H9 (cell line): ENCODE measurements around the gene EFNB3. TPM values are rescaled to one million over a fixed set of nuclear protein-coding genes. Genes with fewer than 3 reads are reported as not detected.

Source experiments
- DNase-seq: peaks from one replicate; pipeline ENCODE4 v3.0.0-alpha.2; 2017
- H2AFZ ChIP-seq: one replicate; pipeline ENCODE4 v1.6.1; 2013; ENCODE audit warnings: mild to moderate bottlenecking, low read length, control low read depth, moderate library complexity
- H2AK5ac ChIP-seq: 2 replicates; pipeline ENCODE4 v1.6.1; 2013; ENCODE audit warnings: low read length, control low read depth, mixed read lengths; ENCODE audit not compliant: insufficient read length
- H2BK120ac ChIP-seq: one replicate; pipeline ENCODE4 v1.6.1; 2013; ENCODE audit warnings: low read depth, mild to moderate bottlenecking, low read length, control low read depth, inconsistent platforms; ENCODE audit not compliant: poor library complexity, severe bottlenecking
- H2BK12ac ChIP-seq: 2 replicates; pipeline ENCODE4 v1.6.1; 2013; ENCODE audit warnings: low read length, control low read depth, mixed read lengths, low read depth; ENCODE audit not compliant: insufficient read length
- H2BK15ac ChIP-seq: 2 replicates; pipeline ENCODE4 v1.6.1; 2013; ENCODE audit warnings: low read depth, low read length, control low read depth
- H2BK20ac ChIP-seq: one replicate; pipeline ENCODE4 v1.6.1; 2013; ENCODE audit warnings: low read depth, mild to moderate bottlenecking, low read length, control low read depth, inconsistent platforms; ENCODE audit not compliant: poor library complexity, severe bottlenecking
- H2BK5ac ChIP-seq: 2 replicates; pipeline ENCODE4 v1.6.1; 2013; ENCODE audit warnings: low read length, control low read depth, mixed read lengths; ENCODE audit not compliant: insufficient read length
- H3K14ac ChIP-seq: 2 replicates; pipeline ENCODE4 v1.6.1; 2013; ENCODE audit warnings: low read length, control low read depth; ENCODE audit not compliant: insufficient read depth
- H3K18ac ChIP-seq: 2 replicates; pipeline ENCODE4 v1.6.1; 2013; ENCODE audit warnings: low read depth, mild to moderate bottlenecking, mixed read lengths, low read length, control low read depth; ENCODE audit not compliant: insufficient read length
- H3K23ac ChIP-seq: 2 replicates; pipeline ENCODE4 v1.6.1; 2013; ENCODE audit warnings: low read length, control low read depth, mixed read lengths, low read depth; ENCODE audit not compliant: insufficient read length
- H3K23me2 ChIP-seq: 2 replicates; pipeline ENCODE4 v1.6.1; 2013; ENCODE audit warnings: low read depth, mild to moderate bottlenecking, mixed read lengths, low read length, control low read depth; ENCODE audit not compliant: insufficient read length, poor library complexity, severe bottlenecking
- H3K27ac ChIP-seq: 2 replicates; pipeline ENCODE4 v1.5.1; 2013; ENCODE audit warnings: low read length, control low read depth, mixed read lengths, low read depth; ENCODE audit not compliant: insufficient read length
- H3K27me3 ChIP-seq: 2 replicates; pipeline ENCODE4 v1.6.1; 2013; ENCODE audit warnings: low read length, control low read depth, inconsistent platforms; ENCODE audit not compliant: insufficient read depth
- H3K4ac ChIP-seq: 2 replicates; pipeline ENCODE4 v1.6.1; 2013; ENCODE audit warnings: low read depth, mild to moderate bottlenecking, control low read depth, inconsistent platforms, low read length, moderate library complexity
- H3K4me1 ChIP-seq: 2 replicates; pipeline ENCODE4 v1.6.1; 2013; ENCODE audit warnings: low read length, control low read depth, inconsistent platforms; ENCODE audit not compliant: insufficient read depth
- H3K4me2 ChIP-seq: 2 replicates; pipeline ENCODE4 v1.6.1; 2013; ENCODE audit warnings: low read length, control low read depth, mixed read lengths; ENCODE audit not compliant: insufficient read length, insufficient read depth
- H3K56ac ChIP-seq: 2 replicates; pipeline ENCODE4 v1.6.1; 2013; ENCODE audit warnings: low read depth, mild to moderate bottlenecking, mixed read lengths, low read length, control low read depth; ENCODE audit not compliant: insufficient read length
- H3K79me1 ChIP-seq: 2 replicates; pipeline ENCODE4 v1.6.1; 2013; ENCODE audit warnings: low read depth, mild to moderate bottlenecking, moderate library complexity, low read length, control low read depth, inconsistent platforms; ENCODE audit not compliant: insufficient read depth, poor library complexity, severe bottlenecking
- H3K79me2 ChIP-seq: 2 replicates; pipeline ENCODE4 v1.6.1; 2013; ENCODE audit warnings: low read length, control low read depth, inconsistent platforms; ENCODE audit not compliant: insufficient read depth
- H3K9ac ChIP-seq: 2 replicates; pipeline ENCODE4 v1.6.1; 2013; ENCODE audit warnings: low read length, control low read depth, mixed read lengths; ENCODE audit not compliant: insufficient read length; ENCODE audit errors: extremely low read depth
- H3K9me3 ChIP-seq: one replicate; pipeline ENCODE4 v1.6.1; 2013; ENCODE audit warnings: low read depth, low read length, inconsistent platforms; ENCODE audit not compliant: control insufficient read depth
- H3T11ph ChIP-seq: one replicate; pipeline ENCODE4 v1.6.1; 2013; ENCODE audit warnings: mild to moderate bottlenecking, low read length, control low read depth, inconsistent platforms
- H4K20me1 ChIP-seq: one replicate; pipeline ENCODE4 v1.6.1; 2013; ENCODE audit not compliant: control insufficient read depth, insufficient read length, insufficient read depth
- H4K5ac ChIP-seq: 2 replicates; pipeline ENCODE4 v1.6.1; 2013; ENCODE audit warnings: low read depth, mild to moderate bottlenecking, mixed read lengths, low read length, control low read depth; ENCODE audit not compliant: insufficient read length
- H4K8ac ChIP-seq: replicated peaks from 2 replicates; pipeline ENCODE4 v1.6.1; 2013; ENCODE audit warnings: low read length, control low read depth, mixed read lengths, low read depth; ENCODE audit not compliant: insufficient read length
- H4K91ac ChIP-seq: 2 replicates; pipeline ENCODE4 v1.6.1; 2013; ENCODE audit warnings: low read depth, mild to moderate bottlenecking, moderate library complexity, mixed read lengths, low read length, control low read depth; ENCODE audit not compliant: insufficient read length
- H3K27ac Mint-ChIP-seq, 3 experiments: 2 replicates in 2 of 3; 3 replicates in 1 of 3; pipeline ENCODE4 v1.8.0; 2020 to 2021; ENCODE audit warnings: mixed read lengths in 3 of 3, mild to moderate bottlenecking in 1 of 3, moderate library complexity in 1 of 3
- H3K27me3 Mint-ChIP-seq: 2 replicates; pipeline ENCODE4 v1.8.0; 2021; ENCODE audit warnings: low read depth, mild to moderate bottlenecking, moderate library complexity, mixed read lengths
- H3K36me3 Mint-ChIP-seq, 3 experiments: 2 replicates in 2 of 3; 3 replicates in 1 of 3; pipeline ENCODE4 v1.8.0; 2020 to 2021; ENCODE audit warnings: low read depth in 3 of 3, mixed read lengths in 3 of 3; ENCODE audit not compliant: insufficient read depth in 1 of 3
- H3K4me1 Mint-ChIP-seq, 2 experiments: 2 replicates each; pipeline ENCODE4 v1.8.0; 2020; ENCODE audit warnings: mixed read lengths in 2 of 2
- H3K4me3 Mint-ChIP-seq, 2 experiments: 2 replicates in 1 of 2; 3 replicates in 1 of 2; pipeline ENCODE4 v1.8.0; 2020 to 2021; ENCODE audit warnings: mild to moderate bottlenecking in 2 of 2, mixed read lengths in 2 of 2, moderate library complexity in 1 of 2
- H3K9me3 Mint-ChIP-seq, 2 experiments: 2 replicates in 1 of 2; 3 replicates in 1 of 2; pipeline ENCODE4 v1.8.0; 2020; ENCODE audit warnings: mild to moderate bottlenecking in 2 of 2, mixed read lengths in 2 of 2, moderate library complexity in 1 of 2
- WGBS: extraction: QIAGEN DNeasy Blood & Tissue Kit; methylation state at CpG from one replicate; pipeline ENCODE4 v1.1.7; 2013; ENCODE audit warnings: missing lambda C conversion rate, low lambda C conversion rate, mixed read lengths; ENCODE audit not compliant: insufficient read length; ENCODE audit errors: extremely low coverage; 5-methylcytosine and 5-hydroxymethylcytosine counted together
- total RNA-seq: library from RNA; stranded (reverse); gene quantifications from 2 replicates; pipeline ENCODE4 v1.2.1, GENCODE V29; 2021
- TF ChIP-seq, protein P1 (sequence below): fragments of 200-600 bp; sonication (generic); conservative IDR thresholded peaks from 3 replicates; pipeline ENCODE4 v1.8.0; 2021; ENCODE audit warnings: antibody characterized with exemption, mild to moderate bottlenecking

EFNB3 gene
- total RNA-seq, 1 experiment from 2014 or later, result 11.3 TPM

DNA sequence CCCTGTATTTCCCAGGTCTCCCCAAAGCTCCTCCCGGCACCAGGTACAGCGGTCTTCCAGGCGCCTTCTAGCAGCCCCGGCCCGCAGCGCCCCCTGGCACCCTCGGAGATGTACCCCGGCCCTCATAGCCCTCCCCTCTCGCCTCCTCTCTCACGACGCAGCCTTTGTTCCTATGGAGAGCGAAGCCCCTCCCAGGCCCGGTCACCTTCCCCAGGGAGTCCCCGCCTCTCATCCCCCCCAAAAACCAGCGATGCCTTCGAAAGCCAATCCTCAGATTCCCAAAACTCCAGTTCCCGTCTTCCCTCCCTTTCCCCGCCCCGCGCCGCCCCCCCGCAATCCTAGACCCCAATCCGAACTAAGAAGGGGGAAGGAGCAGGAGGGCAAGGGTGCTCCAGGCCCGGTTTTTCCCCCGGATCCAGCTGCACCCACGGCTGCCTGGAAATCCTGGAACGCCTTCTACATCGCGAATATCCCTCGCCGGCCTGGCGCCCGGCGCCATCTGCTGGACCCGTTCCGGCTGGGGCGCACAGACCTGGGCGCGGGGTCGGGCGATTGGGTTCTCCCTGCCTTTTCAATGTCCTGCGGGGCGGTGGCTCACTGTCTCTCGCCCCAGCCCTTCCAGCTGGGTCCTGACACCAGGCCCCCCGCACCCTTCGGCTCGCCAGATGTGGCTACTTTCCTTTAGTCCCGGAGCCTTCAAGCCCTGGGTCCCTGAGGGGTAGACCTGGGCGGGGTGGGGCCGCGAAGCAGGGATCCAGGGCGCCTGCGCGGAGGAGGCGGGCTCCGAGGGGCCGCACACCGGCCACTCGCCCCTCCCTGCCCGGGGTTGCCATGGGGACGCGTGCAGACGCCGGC lies 12.1 kb downstream of the EFNB3 start, which contains the start of gene DNAH2:
Gene DNAH2 (plus strand): TSS at position 844 of the 855 bp plus-strand sequence. CDS start 1,991 bp downstream, outside the sequence.
- H2BK120ac ChIP-seq, result no peak within 1 kb of the TSS
- no peak within 1 kb of the TSS for H2BK15ac ChIP-seq
- Mint-ChIP-seq H3K4me3 (peak within 1 kb of the TSS; percentile 78 to 87), H3K27me3 (peaks cover 64% of the 10 kb centered on the region), H3K27ac (peak within 1 kb of the TSS in 2 of 3 experiments; percentile 52 to 93; a peak in 3 of 7 replicates), H3K4me1 (peaks cover 35 to 55% of the 10 kb centered on the region in 2 experiments), H3K36me3 (no peaks in the 10 kb centered on the region), H3K9me3 (no peaks in the 10 kb centered on the region)
- no peak within 1 kb of the TSS for H2BK5ac ChIP-seq
- H3K9me3 ChIP-seq, result no peaks in the 10 kb centered on the region
- peaks cover 8% of the 10 kb centered on the region for H3K23me2 ChIP-seq
- no peak within 1 kb of the TSS for H4K5ac ChIP-seq
- no peak within 1 kb of the TSS for H3K9ac ChIP-seq
- WGBS, result no CpG with 5 or more reads among the region's 64 CpGs
- TF ChIP-seq, protein P1, sequence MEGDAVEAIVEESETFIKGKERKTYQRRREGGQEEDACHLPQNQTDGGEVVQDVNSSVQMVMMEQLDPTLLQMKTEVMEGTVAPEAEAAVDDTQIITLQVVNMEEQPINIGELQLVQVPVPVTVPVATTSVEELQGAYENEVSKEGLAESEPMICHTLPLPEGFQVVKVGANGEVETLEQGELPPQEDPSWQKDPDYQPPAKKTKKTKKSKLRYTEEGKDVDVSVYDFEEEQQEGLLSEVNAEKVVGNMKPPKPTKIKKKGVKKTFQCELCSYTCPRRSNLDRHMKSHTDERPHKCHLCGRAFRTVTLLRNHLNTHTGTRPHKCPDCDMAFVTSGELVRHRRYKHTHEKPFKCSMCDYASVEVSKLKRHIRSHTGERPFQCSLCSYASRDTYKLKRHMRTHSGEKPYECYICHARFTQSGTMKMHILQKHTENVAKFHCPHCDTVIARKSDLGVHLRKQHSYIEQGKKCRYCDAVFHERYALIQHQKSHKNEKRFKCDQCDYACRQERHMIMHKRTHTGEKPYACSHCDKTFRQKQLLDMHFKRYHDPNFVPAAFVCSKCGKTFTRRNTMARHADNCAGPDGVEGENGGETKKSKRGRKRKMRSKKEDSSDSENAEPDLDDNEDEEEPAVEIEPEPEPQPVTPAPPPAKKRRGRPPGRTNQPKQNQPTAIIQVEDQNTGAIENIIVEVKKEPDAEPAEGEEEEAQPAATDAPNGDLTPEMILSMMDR, result peak; percentile 67
- H3T11ph ChIP-seq, result no peak within 1 kb of the TSS
- no peaks in the 10 kb centered on the region; the same call in 1 of the 2 replicates for H3K27me3 ChIP-seq
- no peak within 1 kb of the TSS for H3K27ac ChIP-seq
- no peaks in the 10 kb centered on the region; the same call in 1 of the 2 replicates for H3K4me1 ChIP-seq
- no peak within 1 kb of the TSS for H2AFZ ChIP-seq
- H4K91ac ChIP-seq, result no peak within 1 kb of the TSS
- DNase-seq, result peak; percentile 98
- H3K18ac ChIP-seq, result peak within 1 kb of the TSS; percentile 71
- no peak within 1 kb of the TSS for H2BK20ac ChIP-seq
- H2BK12ac ChIP-seq, result no peak within 1 kb of the TSS
- H3K79me1 ChIP-seq, result no peaks in the 10 kb centered on the region
- no peak within 1 kb of the TSS for H3K56ac ChIP-seq
- H3K23ac ChIP-seq, result no peak within 1 kb of the TSS
- no peaks in the 10 kb centered on the region for H4K20me1 ChIP-seq
- no peak within 1 kb of the TSS for H4K8ac ChIP-seq
- no peaks in the 10 kb centered on the region for H3K79me2 ChIP-seq
- H3K14ac ChIP-seq, result peak within 1 kb of the TSS; percentile 75
- no peak within 1 kb of the TSS for H2AK5ac ChIP-seq
- H3K4me2 ChIP-seq, result peak within 1 kb of the TSS; percentile 83
- H3K4ac ChIP-seq, result no peak within 1 kb of the TSS
